ENCODE data around the gene HPDL.
"Not testable (repeated sequence)": the region's sequence is repeated elsewhere in the genome, so short reads cannot be mapped to it uniquely, and the experiment has no call there.

The HPDL gene

DNA sequence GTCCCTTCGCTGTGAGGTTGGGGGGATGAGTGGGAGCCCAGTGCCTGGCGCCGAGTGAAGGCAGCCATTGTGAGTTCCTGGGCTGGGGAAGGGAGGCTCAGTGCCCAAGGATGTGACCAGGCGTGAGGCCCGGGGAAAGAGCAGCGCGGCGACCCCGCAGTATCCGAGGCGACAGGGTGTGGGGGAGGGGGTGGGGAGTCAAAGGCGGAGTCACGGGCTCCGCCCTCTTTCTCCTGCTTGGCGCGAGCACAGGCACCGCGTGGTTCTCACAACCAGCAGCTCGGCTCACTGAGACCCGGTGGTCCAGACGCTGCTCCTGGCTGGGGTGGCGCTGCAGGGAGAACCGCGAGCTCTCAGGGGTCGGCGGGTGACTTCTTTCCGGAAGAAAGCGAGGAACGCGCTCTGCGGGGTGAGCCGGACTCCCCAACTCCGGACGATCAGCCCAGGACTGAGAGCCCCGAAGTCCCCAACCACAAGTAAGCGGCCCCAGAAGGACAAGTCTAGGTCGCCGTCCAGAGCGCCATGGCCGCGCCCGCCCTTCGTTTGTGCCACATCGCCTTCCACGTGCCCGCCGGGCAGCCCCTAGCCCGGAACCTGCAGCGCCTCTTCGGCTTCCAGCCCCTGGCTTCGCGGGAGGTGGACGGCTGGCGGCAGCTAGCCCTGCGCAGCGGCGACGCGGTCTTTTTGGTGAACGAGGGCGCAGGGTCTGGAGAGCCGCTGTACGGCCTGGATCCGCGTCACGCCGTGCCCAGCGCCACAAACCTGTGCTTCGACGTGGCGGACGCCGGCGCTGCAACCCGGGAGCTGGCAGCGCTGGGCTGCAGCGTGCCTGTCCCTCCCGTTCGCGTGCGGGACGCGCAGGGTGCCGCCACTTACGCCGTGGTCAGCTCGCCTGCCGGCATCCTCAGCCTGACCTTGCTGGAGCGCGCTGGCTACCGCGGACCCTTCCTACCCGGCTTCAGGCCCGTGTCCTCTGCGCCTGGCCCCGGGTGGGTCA lies at the start of gene HPDL:
HPDL (plus strand) TSS at position 269 of the 997 bp plus-strand sequence; CDS start at position 523, 254 bp downstream.
- peak; percentile 71 to 73 for DNase-seq

GRCh38 chr1:45282351-45282750 lies 44.3 kb upstream of the HPDL start:
- no peak for DNase-seq

DNA sequence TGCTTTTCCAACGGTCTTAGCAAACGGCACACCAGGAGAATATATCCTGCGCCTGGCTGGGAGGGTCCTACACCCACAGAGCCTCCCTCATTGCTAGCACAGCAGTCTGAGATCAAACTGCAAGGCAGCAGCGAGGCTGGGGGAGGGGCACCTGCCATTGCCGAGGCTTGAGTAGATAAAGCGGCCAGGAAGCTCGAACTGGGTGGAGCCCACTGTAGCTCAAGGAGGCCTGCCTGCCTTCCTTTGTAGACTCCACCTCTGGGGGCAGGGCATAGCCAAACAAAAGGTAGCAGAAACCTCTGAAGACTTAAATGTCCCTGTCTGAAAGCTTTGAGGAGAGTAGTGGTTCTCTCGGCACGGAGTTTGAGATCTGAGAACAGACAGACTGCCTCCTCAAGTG lies 41.8 kb upstream of the HPDL start:
- DNase-seq: not testable (repeated sequence)

DNA sequence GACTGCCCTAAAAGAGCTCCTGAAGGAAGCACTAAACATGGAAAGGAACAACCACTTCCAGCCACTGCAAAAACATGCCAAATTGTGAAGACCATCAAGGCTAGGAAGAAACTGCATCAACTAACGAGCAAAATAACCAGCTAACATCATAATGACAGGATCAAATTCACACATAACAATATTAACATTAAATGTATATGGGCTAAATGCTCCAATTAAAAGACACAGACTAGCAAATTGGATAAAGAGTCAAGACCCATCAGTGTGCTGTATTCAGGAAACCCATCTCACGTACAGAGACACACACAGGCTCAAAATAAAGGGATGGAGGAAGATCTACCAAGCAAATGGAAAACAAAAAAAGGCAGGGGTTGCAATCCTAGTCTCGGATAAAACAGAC lies 40.2 kb upstream of the HPDL start:
- DNase-seq: not testable (repeated sequence)

DNA sequence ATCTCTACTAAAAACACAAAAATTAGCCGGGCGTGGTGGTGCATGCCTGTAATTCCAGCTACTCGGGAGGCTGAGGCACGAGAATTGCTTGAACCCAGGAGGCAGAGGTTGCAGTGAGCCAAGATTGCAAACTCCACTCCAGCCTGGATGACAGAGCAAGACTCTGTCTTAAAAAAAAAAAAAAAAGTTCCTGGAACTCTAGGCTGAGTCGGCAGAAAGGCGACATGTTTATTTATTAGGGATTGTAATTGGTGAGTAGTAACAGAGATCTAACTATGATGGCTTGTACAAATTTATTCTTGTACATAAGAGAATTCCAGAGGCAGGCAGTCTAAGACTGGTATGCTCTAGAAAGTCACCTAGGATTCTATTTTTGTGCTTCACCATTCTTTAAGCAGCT lies 35.7 kb upstream of the HPDL start:
- DNase-seq: not testable (repeated sequence)

DNA sequence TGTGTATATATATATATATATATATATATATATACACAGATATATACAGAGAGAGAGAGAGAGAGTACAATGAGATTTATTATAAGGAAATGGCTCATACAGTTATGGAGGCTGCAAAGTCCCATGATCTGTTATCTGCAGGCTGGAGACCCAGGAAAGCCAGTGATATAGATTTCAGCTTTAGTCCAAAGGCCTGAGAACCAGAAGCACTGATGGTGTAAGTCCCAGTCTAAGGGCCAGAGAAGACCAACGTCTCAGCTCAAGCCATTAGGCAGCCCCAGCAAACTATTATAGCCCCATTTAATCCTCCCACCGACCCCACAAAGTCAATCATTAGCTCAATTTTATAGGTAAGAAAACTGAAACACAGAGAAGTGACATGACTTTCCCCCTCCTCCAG lies 35.0 kb upstream of the HPDL start:
- no peak for DNase-seq

DNA sequence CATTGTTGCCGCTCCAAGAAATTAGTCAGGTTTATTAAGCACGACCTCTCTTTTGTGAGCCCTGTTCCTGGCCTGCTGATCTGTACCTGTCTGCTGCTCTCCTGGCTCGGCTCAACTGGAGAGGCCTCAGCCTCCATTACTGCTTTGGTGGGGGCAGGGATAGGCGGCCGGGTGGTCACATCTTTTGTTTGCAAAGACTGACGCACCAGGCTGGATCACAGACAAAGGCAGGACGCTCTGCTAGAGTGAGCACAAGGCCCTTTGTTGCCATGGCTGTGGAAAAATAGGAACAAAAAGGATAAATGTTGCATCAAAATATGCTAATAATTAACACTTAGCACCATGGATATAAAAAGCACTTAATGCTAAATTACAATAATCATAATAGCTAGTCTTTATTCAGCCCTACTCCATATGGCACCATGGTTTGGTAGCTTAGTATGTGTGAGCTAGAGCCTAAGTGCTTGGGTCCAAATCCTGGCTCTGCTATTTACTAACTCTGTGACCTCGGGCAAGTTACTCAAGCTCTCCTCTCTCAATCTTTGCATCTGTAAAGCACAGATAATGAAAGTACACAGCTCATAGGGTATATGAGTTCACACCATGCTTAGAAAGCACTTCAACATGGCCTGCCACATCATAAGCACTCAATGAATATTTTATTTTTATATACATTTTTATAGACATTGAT lies 28.9 kb upstream of the HPDL start:
- DNase-seq: no peak

- no peak for DNase-seq
These were observed 27.4 kb upstream of the HPDL start for GRCh38 chr1:45299296-45299695.

DNA sequence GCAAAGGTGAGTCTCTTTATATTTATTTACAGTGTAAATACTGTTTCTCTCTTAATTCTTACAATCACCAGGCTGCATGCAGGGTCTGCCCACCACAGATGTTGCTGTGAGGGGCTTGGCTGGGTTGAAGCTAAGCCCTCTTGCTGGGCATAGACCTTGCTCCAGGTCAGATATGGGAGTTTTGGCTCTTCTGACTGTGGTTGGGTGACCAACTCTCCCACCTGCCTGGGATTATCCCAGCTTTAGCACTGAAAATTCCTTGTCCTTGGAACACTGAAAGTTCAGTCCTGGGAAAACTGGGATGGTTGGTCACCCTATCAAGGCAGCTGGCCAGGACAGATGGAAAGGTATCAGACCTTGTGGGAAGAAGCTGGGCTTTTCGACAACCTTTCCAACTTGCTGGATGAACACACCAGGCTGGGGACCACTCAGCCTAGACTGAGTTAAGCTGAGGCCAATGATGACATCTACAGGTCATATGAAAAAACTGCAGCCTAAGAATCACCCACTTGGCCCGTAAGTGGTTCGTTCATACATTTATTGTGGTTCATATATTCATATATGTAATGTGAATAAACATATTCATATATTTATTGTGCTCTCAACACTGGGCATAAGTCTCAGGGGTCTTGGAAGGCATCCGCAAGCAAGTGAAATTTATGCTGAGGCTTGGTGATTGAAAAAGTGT lies 26.6 kb upstream of the HPDL start:
- peak; percentile 11 to 18 for DNase-seq

DNA sequence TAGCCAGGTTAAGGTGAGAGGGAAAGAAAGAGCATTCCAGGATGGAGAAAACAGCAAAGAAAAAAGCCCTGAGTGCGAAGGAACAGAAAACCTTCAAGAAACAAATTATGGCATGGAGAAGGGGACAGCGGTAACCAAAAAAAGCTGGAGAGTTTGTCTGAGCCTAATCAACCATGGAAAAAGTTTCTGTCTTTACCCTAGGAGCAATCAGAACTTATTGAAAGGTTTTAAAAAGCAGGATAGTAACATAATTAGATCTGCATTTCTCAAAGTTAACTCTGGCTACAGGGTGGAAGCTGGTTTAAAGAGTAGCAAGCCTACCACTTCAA lies 26.1 kb upstream of the HPDL start:
- DNase-seq: no peak

- DNase-seq: no peak
These were observed 24.1 kb upstream of the HPDL start for GRCh38 chr1:45302505-45303150.

GRCh38 chr1:45303520-45304310 lies 23.0 kb upstream of the HPDL start:
- peak; percentile 99 for DNase-seq

GRCh38 chr1:45304311-45305081 lies 22.2 kb upstream of the HPDL start:
- no peak for DNase-seq

- no peak for DNase-seq
These were observed 21.5 kb upstream of the HPDL start for GRCh38 chr1:45305231-45305630.

- peak; percentile 1 to 20 for DNase-seq
These were observed 20.4 kb upstream of the HPDL start for GRCh38 chr1:45306319-45306718.

DNA sequence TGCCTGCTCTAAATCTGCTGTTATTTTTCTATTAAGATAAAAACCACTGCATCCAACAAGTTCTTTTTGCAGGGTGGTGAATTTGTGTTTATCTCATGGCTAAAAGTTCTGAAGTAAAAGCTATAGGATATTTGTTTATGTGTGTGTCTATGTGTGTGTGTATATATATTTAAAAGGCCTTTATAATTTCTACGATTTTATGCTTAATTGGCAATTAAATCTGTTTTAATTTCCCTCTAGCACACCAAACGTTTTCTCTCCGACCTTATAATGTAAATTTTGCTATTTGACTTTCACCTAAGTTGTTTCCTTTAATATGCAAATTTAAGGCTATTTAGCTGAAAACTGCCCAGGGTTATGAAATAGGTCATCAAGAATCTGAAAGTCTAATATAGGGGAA lies 19.8 kb upstream of the HPDL start:
- no peak for DNase-seq

DNA sequence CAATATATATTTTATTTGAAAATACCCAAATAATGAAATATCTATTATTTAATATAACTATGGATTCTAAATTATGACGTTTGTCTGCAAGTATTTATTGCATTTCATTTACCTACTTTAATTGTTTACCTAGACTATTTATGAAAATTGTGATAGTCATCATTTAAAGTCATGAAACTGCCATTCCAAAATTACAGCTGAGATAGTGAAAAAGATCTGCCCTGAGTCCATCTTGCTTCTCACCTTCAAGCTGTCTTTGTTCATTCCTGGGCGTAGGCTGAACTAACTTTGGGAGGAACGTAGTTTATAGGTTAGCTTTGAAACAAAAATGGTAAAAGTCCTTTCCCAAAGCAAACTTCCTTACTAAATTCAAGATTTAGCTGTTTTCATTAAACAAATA lies 12.4 kb upstream of the HPDL start:
- no peak for DNase-seq

- no peak for DNase-seq
These were observed 9.5 kb upstream of the HPDL start for GRCh38 chr1:45317166-45317565.

DNA sequence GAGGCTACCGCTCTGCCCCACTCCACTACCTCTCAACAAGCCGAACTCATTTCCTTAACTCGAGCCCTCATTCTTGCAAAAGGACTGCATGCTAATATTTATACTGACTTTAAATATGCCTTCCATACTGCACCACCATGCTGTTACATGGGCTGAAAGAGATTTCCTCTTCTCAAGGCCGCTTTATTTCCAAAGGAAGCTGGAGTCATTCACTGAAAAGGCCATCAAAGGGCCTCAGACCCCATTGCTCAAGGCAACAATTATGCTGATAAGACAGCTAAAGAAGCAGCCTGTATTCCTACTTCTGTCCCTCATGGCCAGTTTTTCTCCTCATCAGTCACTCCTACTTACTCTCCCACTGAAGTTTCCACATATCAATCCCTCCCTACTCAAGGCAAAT lies 6.9 kb upstream of the HPDL start:
- no peak for DNase-seq

DNA sequence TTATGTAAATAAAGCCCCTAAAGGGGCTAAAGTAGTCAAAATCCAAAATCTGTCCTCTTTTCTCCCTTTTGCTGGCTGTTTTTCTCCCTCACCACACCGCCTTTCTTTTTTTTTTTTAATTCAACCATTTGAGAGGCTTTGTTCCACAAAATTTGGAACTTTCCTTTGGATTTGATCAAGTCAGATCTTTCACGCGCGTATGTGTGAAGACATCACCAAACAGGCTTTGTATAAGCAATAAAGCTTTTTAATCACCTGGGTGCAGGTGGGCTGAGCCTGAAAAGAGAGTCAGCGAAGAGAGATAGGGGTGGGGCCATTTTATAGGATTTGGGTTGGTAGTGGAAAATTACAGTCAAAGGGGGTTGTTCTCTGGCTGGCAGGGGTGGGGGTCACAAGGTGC lies 5.3 kb upstream of the HPDL start:
- no peak for DNase-seq

DNA sequence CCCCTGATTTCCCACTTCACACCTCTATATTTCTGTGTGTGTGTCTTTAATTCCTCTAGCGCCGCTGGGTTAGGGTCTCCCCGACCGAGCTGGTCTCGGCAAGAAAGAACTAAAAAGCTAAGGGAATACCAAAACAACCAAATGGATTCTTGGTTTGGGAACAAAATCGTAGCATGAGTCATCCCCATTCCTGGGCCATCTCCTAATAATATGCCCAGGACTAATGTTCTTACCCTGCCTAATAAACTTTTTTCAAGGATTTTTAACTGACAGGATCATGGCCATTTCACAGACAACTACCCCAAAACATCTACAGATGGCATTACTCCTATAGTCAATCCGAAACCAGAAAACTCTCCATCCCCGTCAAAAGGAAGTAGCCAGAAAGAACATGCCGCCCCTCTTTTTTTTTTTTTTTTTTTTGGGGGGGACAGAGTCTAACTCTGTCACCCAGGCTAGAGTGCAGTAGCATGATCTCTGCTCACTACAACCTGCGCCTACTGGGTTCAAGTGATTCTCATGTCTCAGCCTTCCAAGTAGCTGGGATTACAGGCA lies 4.1 kb upstream of the HPDL start:
- DNase-seq: no peak

All from stimulated activated CD4-positive, alpha-beta T cell treated with anti-CD3 and anti-CD28 coated beads, Interleukin-4, amount 100 ng/mL, for 4 hours (primary cell).